Left ventricle myocardium inferior (tissue), 1 donor: ENCODE results near the gene DCDC2C. TPM values are rescaled to one million over a fixed set of nuclear protein-coding genes. Genes with fewer than 3 reads are reported as not detected.
A peak's percentile ranks its signal among the peaks of the same experiment; 100 is the strongest.

ENCODE experiments used
- DNase-seq: peaks from one replicate; pipeline ENCODE4 v3.0.0-alpha.2; 2020
- H3K27ac ChIP-seq: fragments of 200-600 bp; replicated peaks from 2 replicates; pipeline ENCODE4 v1.8.0; 2021
- H3K27me3 ChIP-seq: fragments of 200-600 bp; 2 replicates; pipeline ENCODE4 v1.8.0; 2021; ENCODE audit warnings: low read depth
- H3K36me3 ChIP-seq: fragments of 200-600 bp; 2 replicates; pipeline ENCODE4 v1.8.0; 2021
- H3K4me1 ChIP-seq: fragments of 200-600 bp; 2 replicates; pipeline ENCODE4 v1.8.0; 2021
- H3K4me3 ChIP-seq: fragments of 200-600 bp; 2 replicates; pipeline ENCODE4 v1.8.0; 2021; ENCODE audit warnings: mild to moderate bottlenecking, moderate library complexity
- H3K9me3 ChIP-seq: fragments of 200-600 bp; replicated peaks from 2 replicates; pipeline ENCODE4 v1.8.0; 2021
- intact Hi-C: fragments of 100-400 bp; cut with micrococcal nuclease; formaldehyde crosslinking; loops from one replicate; pipeline ENCODE4 v1.11.0; 2022
- total RNA-seq: library from RNA; stranded (reverse); fragmentation: NEBNext Ultra II Directional; extraction: Animal tissue kit (Norgen Biotek cat#: 25700); gene quantifications from one replicate; pipeline ENCODE4 v1.2.1, GENCODE V29; 2021
- TF ChIP-seq, protein P1 (sequence below): fragments of 200-600 bp; IDR thresholded peaks from 2 replicates; pipeline ENCODE4 v1.8.0; 2021; ENCODE audit warnings: antibody characterized with exemption, mild to moderate bottlenecking, borderline replicate concordance
- donor health status: DM: no; HTN: yes; CAD: no; lungs with severe emphysema.

DCDC2C gene
- total RNA-seq, 1 donor from 2014 or later: not detected

DNA sequence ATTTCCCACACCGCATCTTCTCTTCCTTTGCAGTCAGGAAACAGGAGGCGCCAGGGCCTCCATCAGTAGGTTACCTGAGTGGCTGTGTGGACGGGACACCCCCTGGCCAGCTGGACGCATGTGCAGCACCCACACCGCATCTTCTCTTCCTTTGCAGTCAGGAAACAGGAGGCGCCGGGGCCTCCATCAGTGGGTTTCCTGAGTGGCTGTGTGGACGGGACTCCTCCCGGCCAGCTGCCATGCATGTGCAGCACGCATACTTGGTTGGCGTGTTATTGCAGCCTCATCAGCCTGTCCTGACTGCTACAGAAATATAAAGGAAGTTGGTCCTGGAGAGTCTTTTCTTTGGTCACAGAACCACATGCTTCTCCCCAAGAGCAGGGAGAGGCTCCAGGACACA lies 74.6 kb downstream of the DCDC2C start:
- Histone ChIP-seq H3K27ac (no peak overlapping the region), H3K27me3 (peaks cover 50% of the 10 kb centered on the region), H3K36me3 (no peaks in the 10 kb centered on the region), H3K4me3 (no peak overlapping the region), H3K4me1 (peaks cover 10% of the 10 kb centered on the region), H3K9me3 (no peaks in the 10 kb centered on the region)
- intact Hi-C loops: no loop called here
- TF ChIP-seq, protein P1, sequence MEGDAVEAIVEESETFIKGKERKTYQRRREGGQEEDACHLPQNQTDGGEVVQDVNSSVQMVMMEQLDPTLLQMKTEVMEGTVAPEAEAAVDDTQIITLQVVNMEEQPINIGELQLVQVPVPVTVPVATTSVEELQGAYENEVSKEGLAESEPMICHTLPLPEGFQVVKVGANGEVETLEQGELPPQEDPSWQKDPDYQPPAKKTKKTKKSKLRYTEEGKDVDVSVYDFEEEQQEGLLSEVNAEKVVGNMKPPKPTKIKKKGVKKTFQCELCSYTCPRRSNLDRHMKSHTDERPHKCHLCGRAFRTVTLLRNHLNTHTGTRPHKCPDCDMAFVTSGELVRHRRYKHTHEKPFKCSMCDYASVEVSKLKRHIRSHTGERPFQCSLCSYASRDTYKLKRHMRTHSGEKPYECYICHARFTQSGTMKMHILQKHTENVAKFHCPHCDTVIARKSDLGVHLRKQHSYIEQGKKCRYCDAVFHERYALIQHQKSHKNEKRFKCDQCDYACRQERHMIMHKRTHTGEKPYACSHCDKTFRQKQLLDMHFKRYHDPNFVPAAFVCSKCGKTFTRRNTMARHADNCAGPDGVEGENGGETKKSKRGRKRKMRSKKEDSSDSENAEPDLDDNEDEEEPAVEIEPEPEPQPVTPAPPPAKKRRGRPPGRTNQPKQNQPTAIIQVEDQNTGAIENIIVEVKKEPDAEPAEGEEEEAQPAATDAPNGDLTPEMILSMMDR: no peak
- DNase-seq: no peak

DNA sequence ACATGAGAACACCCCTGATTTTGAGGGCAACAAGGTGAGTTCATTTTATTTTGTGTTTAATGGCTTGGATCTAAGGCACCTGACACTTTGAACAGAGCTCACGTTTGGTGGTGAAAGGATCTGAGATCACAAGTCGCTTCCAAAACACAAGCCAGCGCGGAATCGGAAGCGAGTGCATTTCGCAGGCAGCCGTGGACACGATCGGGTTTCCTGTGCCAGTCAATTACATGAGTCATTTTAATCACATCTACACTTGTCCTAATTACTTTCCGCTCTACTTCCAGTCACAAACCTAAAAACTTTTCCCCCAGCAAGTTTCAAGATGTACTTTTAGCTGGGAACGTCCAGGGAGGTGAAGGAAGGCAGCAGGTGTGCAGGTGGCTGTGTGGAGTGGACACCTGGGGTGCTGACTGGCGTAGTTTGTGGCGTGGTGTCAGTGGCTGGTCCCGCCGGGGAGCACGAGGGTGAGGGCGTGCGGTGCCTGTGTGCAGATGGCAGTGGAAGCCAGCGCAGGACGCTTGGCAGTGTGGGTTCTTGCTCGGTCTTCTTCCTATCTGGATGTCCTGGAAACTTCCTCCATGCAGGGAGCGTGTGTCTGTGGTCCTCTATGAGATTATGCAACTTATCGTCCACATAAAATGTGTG lies 75.6 kb downstream of the DCDC2C start:
- H3K4me3 ChIP-seq: no peak overlapping the region
- TF ChIP-seq, protein P1: no peak
- intact Hi-C loops: no loop called here

DNA sequence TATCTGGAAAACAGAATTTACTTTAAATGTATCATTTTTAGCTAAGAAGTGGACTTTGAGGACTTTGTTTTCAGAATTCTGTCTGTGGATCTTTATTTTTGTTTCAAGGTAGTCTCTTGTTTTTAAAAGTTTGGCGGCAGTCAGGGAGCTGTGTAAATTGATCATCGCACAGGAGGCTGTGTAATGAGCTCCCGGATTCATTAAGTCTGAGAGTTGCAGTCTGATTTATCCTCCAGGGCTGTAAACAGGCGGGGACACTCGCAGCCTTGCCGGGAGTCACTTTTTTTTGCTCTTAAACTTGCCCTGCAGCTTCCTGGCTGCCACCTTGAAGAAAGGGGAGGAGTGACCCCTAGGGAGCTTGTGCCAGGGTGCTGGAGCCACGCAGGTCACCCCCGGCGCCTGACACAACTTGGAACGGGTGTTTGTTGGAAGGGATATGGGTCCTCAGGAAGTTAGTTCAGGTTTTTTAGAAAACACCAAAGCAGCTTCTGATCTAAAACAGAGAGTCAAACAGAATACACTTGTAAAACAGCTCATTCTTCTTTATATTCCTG lies 76.2 kb downstream of the DCDC2C start:
- intact Hi-C loops: no loop called here
- Histone ChIP-seq H3K4me3 (no peak overlapping the region), H3K4me1 (peaks cover 10% of the 10 kb centered on the region), H3K27ac (no peak overlapping the region), H3K9me3 (no peaks in the 10 kb centered on the region), H3K27me3 (peaks cover 38% of the 10 kb centered on the region), H3K36me3 (no peaks in the 10 kb centered on the region)
- DNase-seq: no peak
- TF ChIP-seq, protein P1: no peak

More for the DNA sequence above, 75.6 kb downstream of the DCDC2C start:
- Histone ChIP-seq H3K36me3 (no peaks in the 10 kb centered on the region), H3K4me1 (peaks cover 10% of the 10 kb centered on the region), H3K27me3 (peaks cover 44% of the 10 kb centered on the region), H3K27ac (no peak overlapping the region), H3K9me3 (no peaks in the 10 kb centered on the region)
- no peak for DNase-seq

DNA sequence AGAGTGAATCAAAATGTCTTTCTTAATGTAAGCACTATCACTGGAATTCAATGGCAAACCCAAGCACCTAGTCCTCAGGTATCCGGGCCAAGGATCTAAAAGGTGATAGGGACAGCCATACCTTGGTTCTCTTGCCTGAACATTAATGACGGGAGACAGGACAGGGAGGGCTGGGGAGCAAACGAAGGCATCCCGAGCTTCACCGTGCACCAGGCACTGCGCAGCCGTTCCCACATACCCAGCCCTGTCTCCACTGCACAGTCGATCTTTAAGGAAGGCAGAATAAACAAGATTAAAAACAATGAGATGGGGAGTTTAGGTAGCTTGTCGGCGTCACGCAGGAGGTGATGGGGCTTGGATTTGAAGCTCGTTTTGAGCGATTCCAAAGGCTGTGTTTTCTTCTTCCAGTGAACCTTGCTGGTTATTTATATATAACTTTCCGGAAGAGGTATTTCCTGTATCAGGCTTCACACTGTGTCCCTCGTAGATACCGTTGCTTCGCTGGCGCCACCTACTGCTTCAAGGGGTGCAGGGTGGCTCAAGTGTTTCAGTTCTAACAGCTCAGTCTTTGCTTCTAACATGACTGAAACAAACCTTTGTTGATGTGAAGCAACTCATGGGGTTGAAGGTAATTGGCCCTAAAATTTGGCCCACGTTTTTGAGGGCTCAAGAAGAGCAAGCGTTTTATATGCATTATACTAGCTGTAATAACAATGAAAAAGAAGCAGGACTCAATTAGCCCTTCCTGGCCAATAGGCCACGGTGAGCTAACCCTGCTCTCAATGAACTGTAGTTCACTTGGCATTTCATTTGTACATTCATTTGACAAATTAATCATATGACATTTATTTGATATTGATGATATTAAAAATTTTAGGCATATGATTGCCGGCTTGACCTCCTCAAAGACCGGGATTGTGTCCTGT lies 77.4 kb downstream of the DCDC2C start:
- DNase-seq: peak; percentile 48
- TF ChIP-seq, protein P1: peak; percentile 77
- no peak overlapping the region for H3K27ac ChIP-seq
- no peaks in the 10 kb centered on the region for H3K9me3 ChIP-seq
- peak overlapping the region; percentile 46 for H3K4me3 ChIP-seq
- intact Hi-C loops: no loop called here
- H3K4me1 ChIP-seq: peaks cover 10% of the 10 kb centered on the region
- no peaks in the 10 kb centered on the region for H3K36me3 ChIP-seq
- peaks cover 45% of the 10 kb centered on the region for H3K27me3 ChIP-seq

DNA sequence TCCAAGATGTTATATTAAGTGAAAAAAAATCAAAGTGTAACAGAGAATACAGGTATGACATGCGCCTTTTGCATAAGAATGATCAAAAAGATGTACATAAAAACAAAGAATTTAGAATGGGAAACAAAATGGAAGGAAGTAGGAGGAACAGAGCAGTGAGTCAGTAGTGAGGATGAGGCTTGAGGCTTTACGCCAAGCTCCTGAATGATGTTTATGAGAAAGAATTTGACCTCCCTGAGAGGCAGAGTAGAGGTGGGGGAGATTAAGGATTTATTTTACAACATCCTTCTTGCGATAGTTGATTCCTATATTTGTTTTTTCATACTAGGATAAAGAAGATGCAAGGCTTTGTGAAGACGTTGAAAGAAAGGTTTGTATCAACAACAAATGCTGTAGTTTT lies 81.4 kb downstream of the DCDC2C start:
- intact Hi-C loops: no loop called here
- Histone ChIP-seq H3K27ac (no peak overlapping the region), H3K9me3 (no peaks in the 10 kb centered on the region), H3K36me3 (no peaks in the 10 kb centered on the region), H3K27me3 (peaks cover 15% of the 10 kb centered on the region), H3K4me3 (no peak overlapping the region), H3K4me1 (peaks cover 10% of the 10 kb centered on the region)
- no peak for DNase-seq
- TF ChIP-seq, protein P1: no peak
